ENCODE data around the gene SSTR4. TPM values are rescaled to one million over a fixed set of nuclear protein-coding genes. Genes with fewer than 3 reads are reported as not detected.

The SSTR4 gene
- total RNA-seq, 1 experiment from 2014 or later, result not detected

DNA sequence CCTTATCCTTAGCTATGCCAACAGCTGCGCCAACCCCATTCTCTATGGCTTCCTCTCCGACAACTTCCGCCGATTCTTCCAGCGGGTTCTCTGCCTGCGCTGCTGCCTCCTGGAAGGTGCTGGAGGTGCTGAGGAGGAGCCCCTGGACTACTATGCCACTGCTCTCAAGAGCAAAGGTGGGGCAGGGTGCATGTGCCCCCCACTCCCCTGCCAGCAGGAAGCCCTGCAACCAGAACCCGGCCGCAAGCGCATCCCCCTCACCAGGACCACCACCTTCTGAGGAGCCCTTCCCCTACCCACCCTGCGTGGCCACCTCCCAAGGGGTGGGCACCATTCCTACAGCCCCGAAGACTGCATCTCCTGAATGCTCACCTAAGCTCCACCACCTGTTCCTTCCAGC is 1.3 kb downstream of the SSTR4 start:
- intact Hi-C loops (cut with micrococcal nuclease; ENCODE audit: unreplicated experiment), result no loop called here
- BruUV-seq (replicated peaks), result no TSS peak
- in situ Hi-C loops (cut with HindIII; ENCODE audit: low pct_unique_long_range_greater_than_20kb, low sequenced_read_pairs), result no loop called here
- Histone ChIP-seq H3K9me3 (ENCODE audit: control insufficient read depth, insufficient read depth, low read depth, low read length) (no peaks in the 10 kb centered on the region), H3K27me3 (ENCODE audit: control insufficient read depth, insufficient read depth, low read length) (peaks cover 10% of the 10 kb centered on the region), H3K27ac (ENCODE audit: low read length) (no peak overlapping the region), H3K36me3 (ENCODE audit: control insufficient read depth, insufficient read depth, low read length) (no peaks in the 10 kb centered on the region), H3K4me3 (ENCODE audit: low read depth in 2 of 2, low read length in 2 of 2) (no peak overlapping the region), H3K4me1 (ENCODE audit: control insufficient read depth, insufficient read depth, low read length) (no peaks in the 10 kb centered on the region)
- ChIA-PET POLR2A (no interaction called here), CTCF (no interaction called here)
- no peak for DNase-seq (ENCODE audit: low read depth, low spot score)
- no peak for TF ChIP-seq POLR2AphosphoS5 (IDR thresholded peaks at IDR 0.05; ENCODE audit: low read depth, low read length)
- TF ChIP-seq, protein P1, sequence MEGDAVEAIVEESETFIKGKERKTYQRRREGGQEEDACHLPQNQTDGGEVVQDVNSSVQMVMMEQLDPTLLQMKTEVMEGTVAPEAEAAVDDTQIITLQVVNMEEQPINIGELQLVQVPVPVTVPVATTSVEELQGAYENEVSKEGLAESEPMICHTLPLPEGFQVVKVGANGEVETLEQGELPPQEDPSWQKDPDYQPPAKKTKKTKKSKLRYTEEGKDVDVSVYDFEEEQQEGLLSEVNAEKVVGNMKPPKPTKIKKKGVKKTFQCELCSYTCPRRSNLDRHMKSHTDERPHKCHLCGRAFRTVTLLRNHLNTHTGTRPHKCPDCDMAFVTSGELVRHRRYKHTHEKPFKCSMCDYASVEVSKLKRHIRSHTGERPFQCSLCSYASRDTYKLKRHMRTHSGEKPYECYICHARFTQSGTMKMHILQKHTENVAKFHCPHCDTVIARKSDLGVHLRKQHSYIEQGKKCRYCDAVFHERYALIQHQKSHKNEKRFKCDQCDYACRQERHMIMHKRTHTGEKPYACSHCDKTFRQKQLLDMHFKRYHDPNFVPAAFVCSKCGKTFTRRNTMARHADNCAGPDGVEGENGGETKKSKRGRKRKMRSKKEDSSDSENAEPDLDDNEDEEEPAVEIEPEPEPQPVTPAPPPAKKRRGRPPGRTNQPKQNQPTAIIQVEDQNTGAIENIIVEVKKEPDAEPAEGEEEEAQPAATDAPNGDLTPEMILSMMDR (IDR thresholded peaks at IDR 0.05), result no peak
- TF ChIP-seq, protein P2, sequence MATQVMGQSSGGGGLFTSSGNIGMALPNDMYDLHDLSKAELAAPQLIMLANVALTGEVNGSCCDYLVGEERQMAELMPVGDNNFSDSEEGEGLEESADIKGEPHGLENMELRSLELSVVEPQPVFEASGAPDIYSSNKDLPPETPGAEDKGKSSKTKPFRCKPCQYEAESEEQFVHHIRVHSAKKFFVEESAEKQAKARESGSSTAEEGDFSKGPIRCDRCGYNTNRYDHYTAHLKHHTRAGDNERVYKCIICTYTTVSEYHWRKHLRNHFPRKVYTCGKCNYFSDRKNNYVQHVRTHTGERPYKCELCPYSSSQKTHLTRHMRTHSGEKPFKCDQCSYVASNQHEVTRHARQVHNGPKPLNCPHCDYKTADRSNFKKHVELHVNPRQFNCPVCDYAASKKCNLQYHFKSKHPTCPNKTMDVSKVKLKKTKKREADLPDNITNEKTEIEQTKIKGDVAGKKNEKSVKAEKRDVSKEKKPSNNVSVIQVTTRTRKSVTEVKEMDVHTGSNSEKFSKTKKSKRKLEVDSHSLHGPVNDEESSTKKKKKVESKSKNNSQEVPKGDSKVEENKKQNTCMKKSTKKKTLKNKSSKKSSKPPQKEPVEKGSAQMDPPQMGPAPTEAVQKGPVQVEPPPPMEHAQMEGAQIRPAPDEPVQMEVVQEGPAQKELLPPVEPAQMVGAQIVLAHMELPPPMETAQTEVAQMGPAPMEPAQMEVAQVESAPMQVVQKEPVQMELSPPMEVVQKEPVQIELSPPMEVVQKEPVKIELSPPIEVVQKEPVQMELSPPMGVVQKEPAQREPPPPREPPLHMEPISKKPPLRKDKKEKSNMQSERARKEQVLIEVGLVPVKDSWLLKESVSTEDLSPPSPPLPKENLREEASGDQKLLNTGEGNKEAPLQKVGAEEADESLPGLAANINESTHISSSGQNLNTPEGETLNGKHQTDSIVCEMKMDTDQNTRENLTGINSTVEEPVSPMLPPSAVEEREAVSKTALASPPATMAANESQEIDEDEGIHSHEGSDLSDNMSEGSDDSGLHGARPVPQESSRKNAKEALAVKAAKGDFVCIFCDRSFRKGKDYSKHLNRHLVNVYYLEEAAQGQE (IDR thresholded peaks at IDR 0.05; ENCODE audit: insufficient read depth in 1 of 2, low read depth in 2 of 2, low read length in 1 of 2), result no peak
- no peak for ATAC-seq

DNA sequence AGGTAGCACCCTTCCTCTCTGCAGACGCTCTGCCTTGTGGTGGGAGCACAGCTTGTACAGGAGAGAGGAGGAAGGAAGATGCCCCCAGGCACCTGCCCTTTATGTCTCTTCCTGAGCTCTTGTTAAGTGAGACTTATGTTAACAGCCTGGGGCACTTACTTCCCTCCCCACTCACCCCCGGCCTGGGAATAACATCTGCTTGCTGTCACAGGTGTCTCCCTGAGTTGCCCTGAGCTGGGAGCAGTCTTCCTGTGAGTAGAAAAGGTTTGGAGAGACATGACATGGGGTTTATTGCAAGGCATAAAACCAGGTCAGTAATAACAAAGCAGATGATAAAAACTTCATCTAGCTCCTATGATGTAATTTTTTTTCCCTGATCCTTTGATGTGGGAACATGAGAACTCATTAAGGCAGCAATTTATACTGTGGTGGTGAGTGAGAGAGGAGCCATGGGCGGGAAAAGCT is 1.9 kb downstream of the SSTR4 start:
- BruUV-seq (replicated peaks), result no TSS peak
- TF ChIP-seq TCF7L2 (IDR thresholded peaks at IDR 0.05; ENCODE audit: low read depth, low read length) (no peak), POLR2AphosphoS5 (IDR thresholded peaks at IDR 0.05; ENCODE audit: low read depth, low read length) (no peak), SIN3A (IDR thresholded peaks at IDR 0.05; ENCODE audit: borderline replicate concordance, insufficient read depth, low read depth, low read length) (no peak)
- TF ChIP-seq, protein P2 (IDR thresholded peaks at IDR 0.05; ENCODE audit: insufficient read depth in 1 of 2, low read depth in 2 of 2, low read length in 1 of 2), result no peak
- TF ChIP-seq, protein P1 (IDR thresholded peaks at IDR 0.05), result no peak
- Histone ChIP-seq H3K27ac (ENCODE audit: low read length) (no peak overlapping the region), H3K9me3 (ENCODE audit: control insufficient read depth, insufficient read depth, low read depth, low read length) (no peaks in the 10 kb centered on the region), H3K36me3 (ENCODE audit: control insufficient read depth, insufficient read depth, low read length) (no peaks in the 10 kb centered on the region), H3K4me3 (ENCODE audit: low read depth in 2 of 2, low read length in 2 of 2) (no peak overlapping the region), H3K27me3 (ENCODE audit: control insufficient read depth, insufficient read depth, low read length) (peaks cover 14% of the 10 kb centered on the region), H3K4me1 (ENCODE audit: control insufficient read depth, insufficient read depth, low read length) (no peaks in the 10 kb centered on the region)
- ATAC-seq (no peak), DNase-seq (ENCODE audit: low read depth, low spot score) (no peak)
- ChIA-PET CTCF (no interaction called here), POLR2A (no interaction called here)
- in situ Hi-C loops (cut with HindIII; ENCODE audit: low pct_unique_long_range_greater_than_20kb, low sequenced_read_pairs) (no loop called here), intact Hi-C loops (cut with micrococcal nuclease; ENCODE audit: unreplicated experiment) (no loop called here)

Measured in Panc1 (cell line).